Activated T-cell treated with anti-CD3 and anti-CD28 coated beads, Interleukin-2, amount 50 U/mL, for 72 hours (primary cell): ENCODE results near the gene RTN4RL1. TPM values are rescaled to one million over a fixed set of nuclear protein-coding genes. Genes with fewer than 3 reads are reported as not detected.

Experiments
- ATAC-seq, 2 donors: fragments of 150-1000 bp; cut with Tn5 transposase; replicated peaks in 1 of 2; 2 replicates each; pipeline ENCODE4 v1.10.0; 2021; ENCODE audit warnings: moderate library complexity in 2 of 2, mild to moderate bottlenecking in 1 of 2
- DNase-seq, 2 donors: peaks; one replicate each; pipeline ENCODE4 v3.0.0; 2021 to 2022; ENCODE audit warnings: mixed read lengths in 1 of 2
- H3K27ac Mint-ChIP-seq: one replicate; pipeline ENCODE4 v1.8.0; 2022; ENCODE audit warnings: mild to moderate bottlenecking, moderate library complexity, mixed read lengths
- H3K27me3 Mint-ChIP-seq: one replicate; pipeline ENCODE4 v1.8.0; 2022; ENCODE audit warnings: low read depth, mixed read lengths
- H3K36me3 Mint-ChIP-seq, 2 donors: one replicate each; pipeline ENCODE4 v1.8.0; 2022; ENCODE audit warnings: mixed read lengths in 2 of 2, mild to moderate bottlenecking in 1 of 2; ENCODE audit not compliant: insufficient read depth in 2 of 2
- H3K4me1 Mint-ChIP-seq: one replicate; pipeline ENCODE4 v1.8.0; 2022; ENCODE audit warnings: low read depth, mixed read lengths
- H3K4me3 Mint-ChIP-seq, 2 donors: one replicate each; pipeline ENCODE4 v1.8.0; 2022; ENCODE audit warnings: mild to moderate bottlenecking in 2 of 2, mixed read lengths in 2 of 2, moderate library complexity in 2 of 2
- H3K9me3 Mint-ChIP-seq, 2 donors: one replicate each; pipeline ENCODE4 v1.8.0; 2022; ENCODE audit warnings: mixed read lengths in 2 of 2
- total RNA-seq, 2 donors: library from RNA; stranded (reverse); gene quantifications; one replicate each; pipeline ENCODE4 v1.2.3, GENCODE V29; 2022

RTN4RL1 gene
- total RNA-seq, 2 donors from 2014 or later: 0.14 to 0.21 TPM

GRCh38 chr17:1942666-1943435 is 82.3 kb downstream of the RTN4RL1 start:
- ATAC-seq: no peak
- no peak overlapping the region for H3K27ac Mint-ChIP-seq

GRCh38 chr17:1942066-1942365 is 83.1 kb downstream of the RTN4RL1 start:
- no peak overlapping the region for H3K27ac Mint-ChIP-seq
- no peaks in the 10 kb centered on the region for H3K27me3 Mint-ChIP-seq
- no peaks in the 10 kb centered on the region for H3K9me3 Mint-ChIP-seq
- H3K4me1 Mint-ChIP-seq: no peaks in the 10 kb centered on the region
- H3K36me3 Mint-ChIP-seq: no peaks in the 10 kb centered on the region
- H3K4me3 Mint-ChIP-seq: no peak overlapping the region
- ATAC-seq: no peak
- no peak for DNase-seq

More at GRCh38 chr17:1942666-1943435, 82.3 kb downstream of the RTN4RL1 start:
- H3K9me3 Mint-ChIP-seq: no peaks in the 10 kb centered on the region
- H3K4me3 Mint-ChIP-seq: no peak overlapping the region
- no peaks in the 10 kb centered on the region for H3K27me3 Mint-ChIP-seq
- no peaks in the 10 kb centered on the region for H3K4me1 Mint-ChIP-seq
- H3K36me3 Mint-ChIP-seq: no peaks in the 10 kb centered on the region
- no peak for DNase-seq

DNA sequence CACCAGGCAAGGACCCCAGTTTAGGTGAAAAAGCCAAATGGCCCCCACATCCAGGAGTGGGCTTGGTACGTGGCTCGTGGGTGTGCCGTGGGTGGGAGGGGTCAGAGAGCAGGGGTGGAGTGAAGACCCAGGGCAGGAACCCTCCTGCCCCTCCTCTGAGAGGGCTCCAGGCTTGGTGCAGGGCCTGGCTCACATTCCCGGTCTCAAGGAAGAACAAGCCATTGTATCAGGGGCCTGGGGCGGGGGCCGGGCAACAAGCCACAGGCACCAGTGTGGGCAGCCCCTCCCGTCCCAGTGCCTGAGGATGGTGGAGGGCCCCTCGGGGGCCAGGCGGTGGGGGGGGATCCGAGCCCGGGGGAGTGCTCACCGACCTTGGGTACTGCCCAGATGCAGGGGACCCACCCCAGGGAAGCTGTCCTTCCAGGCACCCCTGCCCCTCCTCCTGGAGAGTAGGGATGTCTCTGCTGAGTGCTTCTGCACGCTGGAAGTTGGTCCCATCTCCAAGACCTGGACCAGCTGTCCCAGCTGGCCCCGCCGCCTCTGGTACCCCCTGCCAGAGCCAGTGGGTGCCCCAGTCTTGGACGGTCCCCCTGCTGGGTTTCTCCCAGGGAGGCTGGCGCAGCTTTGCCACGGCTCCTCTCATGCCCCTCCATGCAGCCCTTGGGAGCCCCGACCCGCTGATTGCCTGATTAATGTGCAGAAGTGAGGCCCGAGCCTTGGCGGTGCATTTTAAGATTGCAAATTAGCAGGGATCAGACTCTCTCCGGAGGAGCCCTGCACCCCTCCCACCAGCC is 83.7 kb downstream of the RTN4RL1 start:
- no peak overlapping the region for H3K27ac Mint-ChIP-seq
- ATAC-seq: no peak
- H3K9me3 Mint-ChIP-seq: no peaks in the 10 kb centered on the region
- H3K4me1 Mint-ChIP-seq: no peaks in the 10 kb centered on the region
- DNase-seq: no peak
- H3K4me3 Mint-ChIP-seq: no peak overlapping the region
- H3K27me3 Mint-ChIP-seq: no peaks in the 10 kb centered on the region
- no peaks in the 10 kb centered on the region for H3K36me3 Mint-ChIP-seq

DNA sequence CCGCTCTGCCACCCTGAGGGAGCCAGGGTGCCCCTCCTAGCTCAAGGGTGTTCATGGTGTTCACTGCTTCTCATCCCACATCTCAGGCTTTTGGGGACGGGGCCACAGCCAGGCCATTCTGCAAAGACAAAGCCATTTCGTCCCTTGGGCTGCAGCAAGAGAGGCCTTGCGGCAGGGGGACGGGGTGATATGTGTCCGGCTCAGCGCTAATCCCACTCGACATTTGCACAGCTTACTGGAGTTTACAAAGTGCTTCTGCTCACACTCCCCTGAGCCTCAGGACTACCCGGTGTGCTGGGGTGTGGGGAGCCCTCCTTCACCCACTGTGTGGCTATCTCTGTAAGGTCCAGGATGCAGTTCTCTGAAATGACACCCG is 84.3 kb downstream of the RTN4RL1 start:
- ATAC-seq: no peak
- no peaks in the 10 kb centered on the region for H3K27me3 Mint-ChIP-seq
- H3K4me3 Mint-ChIP-seq: no peak overlapping the region
- H3K27ac Mint-ChIP-seq: no peak overlapping the region
- no peaks in the 10 kb centered on the region for H3K4me1 Mint-ChIP-seq
- H3K36me3 Mint-ChIP-seq: no peaks in the 10 kb centered on the region
- DNase-seq: no peak
- H3K9me3 Mint-ChIP-seq: no peaks in the 10 kb centered on the region

DNA sequence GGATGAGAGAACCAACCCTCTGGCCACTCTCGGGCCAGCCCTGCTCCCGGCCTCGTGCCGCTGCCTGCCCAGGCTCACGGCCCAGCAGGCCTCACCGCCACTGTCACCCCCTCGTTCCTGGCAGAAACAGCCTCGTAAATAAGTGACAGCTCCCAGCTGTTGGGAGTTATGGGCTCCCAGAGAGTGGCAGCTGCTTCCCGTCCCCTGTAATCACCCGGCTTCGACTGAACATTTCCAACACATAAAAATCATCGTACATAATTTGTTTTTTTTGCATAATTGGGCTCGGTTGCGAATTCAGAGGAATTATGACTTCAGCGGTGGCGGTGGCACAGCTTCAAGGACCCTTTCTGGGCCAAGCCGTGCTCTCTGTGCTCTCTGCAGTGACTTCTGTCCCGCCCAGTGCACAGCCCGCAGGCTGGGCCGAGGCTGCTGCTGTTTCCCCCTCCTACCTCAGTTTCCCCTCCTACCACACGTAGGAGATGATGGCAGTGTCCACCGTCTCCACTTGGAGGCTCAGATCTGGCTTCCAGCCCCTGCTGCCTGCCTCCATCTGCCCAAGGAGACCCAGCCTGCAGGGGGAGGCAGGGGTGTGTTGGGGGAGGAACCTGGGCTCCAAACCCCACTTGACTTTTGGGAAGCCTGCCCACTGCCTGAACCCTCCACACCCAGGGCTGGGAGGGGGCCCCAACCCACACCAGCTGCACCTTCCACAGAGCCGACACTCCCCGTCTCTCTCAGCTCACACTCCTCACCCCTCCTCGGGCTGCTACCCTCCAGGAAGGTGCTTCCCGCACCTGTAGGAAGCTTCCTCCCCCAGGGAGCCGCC is 84.9 kb downstream of the RTN4RL1 start:
- Mint-ChIP-seq H3K27ac (no peak overlapping the region), H3K9me3 (no peaks in the 10 kb centered on the region), H3K36me3 (no peaks in the 10 kb centered on the region), H3K4me3 (no peak overlapping the region), H3K4me1 (no peaks in the 10 kb centered on the region), H3K27me3 (no peaks in the 10 kb centered on the region)
- no peak for ATAC-seq
- DNase-seq: no peak

DNA sequence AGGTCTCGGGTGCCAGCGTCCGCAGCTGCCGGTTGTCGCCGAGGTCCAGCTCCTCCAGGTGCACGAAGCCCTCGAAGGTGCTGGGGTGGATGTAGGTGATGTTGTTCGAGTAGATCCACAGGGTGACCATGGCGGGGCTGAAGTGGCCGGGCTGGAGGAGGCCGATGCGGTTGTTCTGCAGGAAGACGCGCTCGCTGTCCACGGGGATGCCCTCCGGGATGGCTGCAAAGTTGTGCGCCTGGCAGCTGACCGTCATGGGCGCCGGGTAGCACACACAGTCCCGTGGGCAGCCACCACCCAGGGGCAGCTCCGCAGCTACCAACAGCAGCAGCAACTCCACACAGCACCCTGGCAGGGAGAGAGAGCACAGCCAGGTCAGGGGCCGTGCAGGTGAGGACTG is 87.7 kb downstream of the RTN4RL1 start:
- Mint-ChIP-seq H3K4me3 (no peak overlapping the region), H3K9me3 (no peaks in the 10 kb centered on the region), H3K36me3 (no peaks in the 10 kb centered on the region), H3K4me1 (no peaks in the 10 kb centered on the region), H3K27me3 (no peaks in the 10 kb centered on the region), H3K27ac (no peak overlapping the region)
- DNase-seq (no peak), ATAC-seq (no peak)

DNA sequence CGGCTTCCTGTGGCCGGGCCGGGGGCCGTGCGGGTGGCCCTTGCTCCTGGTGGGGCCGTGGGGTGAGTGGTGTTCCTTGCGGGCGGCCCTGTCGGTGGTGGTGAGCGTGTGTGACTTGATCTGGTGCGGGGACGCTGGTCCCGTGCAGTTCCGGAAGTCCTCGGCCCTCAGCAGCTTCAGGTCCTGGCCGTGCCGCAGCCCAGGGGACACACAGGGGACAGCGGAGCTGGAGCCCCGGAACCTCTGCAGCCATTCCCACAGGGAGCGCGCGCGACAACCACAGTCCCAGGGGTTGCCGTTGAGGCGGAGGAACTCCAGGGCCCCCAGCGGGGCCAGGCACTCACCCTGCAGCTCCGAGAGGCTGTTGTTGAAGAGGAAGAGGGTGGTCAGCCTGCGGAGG is 88.4 kb downstream of the RTN4RL1 start:
- H3K4me3 Mint-ChIP-seq: no peak overlapping the region
- H3K4me1 Mint-ChIP-seq: no peaks in the 10 kb centered on the region
- no peaks in the 10 kb centered on the region for H3K27me3 Mint-ChIP-seq
- H3K9me3 Mint-ChIP-seq: no peaks in the 10 kb centered on the region
- DNase-seq (no peak), ATAC-seq (no peak)
- H3K36me3 Mint-ChIP-seq: no peaks in the 10 kb centered on the region
- H3K27ac Mint-ChIP-seq: no peak overlapping the region

DNA sequence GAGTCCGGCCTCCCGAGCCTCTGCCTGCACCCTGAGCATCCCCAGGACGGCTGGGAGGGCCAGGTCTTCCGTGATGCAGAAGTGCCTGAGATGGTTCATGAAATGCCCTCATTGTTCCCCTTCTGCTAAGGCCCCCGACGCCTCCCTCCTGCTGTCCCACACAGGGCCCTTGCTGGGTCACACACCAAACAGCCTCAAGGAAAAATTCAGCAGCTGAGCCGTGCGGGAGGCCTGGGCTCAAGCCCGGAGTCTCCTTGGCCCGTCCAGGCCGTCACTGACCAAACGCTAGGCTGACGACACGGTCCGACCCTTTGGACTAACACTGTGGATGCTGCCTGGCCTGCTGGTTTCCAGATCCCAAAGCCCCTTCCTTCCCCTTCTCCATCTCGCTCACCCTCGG is 90.2 kb downstream of the RTN4RL1 start:
- Mint-ChIP-seq H3K9me3 (no peaks in the 10 kb centered on the region), H3K4me3 (no peak overlapping the region), H3K36me3 (no peaks in the 10 kb centered on the region), H3K27ac (no peak overlapping the region), H3K4me1 (no peaks in the 10 kb centered on the region), H3K27me3 (no peaks in the 10 kb centered on the region)
- no peak for DNase-seq
- ATAC-seq: no peak

GRCh38 chr17:1933875-1934715 is 91.0 kb downstream of the RTN4RL1 start:
- Mint-ChIP-seq H3K36me3 (no peaks in the 10 kb centered on the region), H3K9me3 (no peaks in the 10 kb centered on the region), H3K4me1 (no peaks in the 10 kb centered on the region), H3K27me3 (no peaks in the 10 kb centered on the region), H3K4me3 (no peak overlapping the region), H3K27ac (no peak overlapping the region)
- no peak for DNase-seq
- ATAC-seq: no peak

DNA sequence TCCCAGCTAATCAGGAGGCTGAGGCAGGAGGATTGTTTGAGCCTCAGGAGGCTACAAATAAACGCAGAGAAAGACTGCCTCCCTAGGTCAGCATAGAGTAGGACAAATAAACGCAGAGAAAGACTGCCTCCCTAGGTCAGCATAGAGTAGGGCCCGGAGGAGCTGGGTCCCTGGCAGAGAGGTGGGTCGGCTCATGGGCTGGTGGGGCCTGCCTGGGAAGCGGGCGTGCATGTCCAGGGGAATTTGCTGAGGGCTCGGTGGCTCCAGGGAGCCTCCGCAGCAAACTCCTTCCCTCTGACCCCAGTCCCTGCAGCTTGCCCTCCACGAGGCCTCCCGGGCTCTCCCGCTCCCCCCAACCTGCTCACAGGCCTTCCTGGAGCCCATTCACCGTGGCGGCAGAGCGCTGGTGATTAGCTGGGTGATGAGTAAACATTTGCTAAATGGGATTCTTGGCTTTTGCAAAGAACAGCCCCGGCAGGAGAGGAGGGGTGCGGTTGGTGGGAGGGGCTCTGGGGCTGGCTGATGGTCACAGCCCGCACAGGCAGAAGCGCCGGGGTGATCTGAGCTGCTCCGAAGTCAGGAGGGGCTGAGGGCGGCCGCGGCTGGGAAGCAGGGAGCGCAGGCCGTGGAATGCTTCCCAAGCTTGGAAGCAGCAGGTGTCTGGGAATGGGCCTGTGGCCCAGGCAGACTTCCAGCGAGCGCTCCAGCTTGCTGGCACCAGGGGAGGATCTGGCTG is 93.1 kb downstream of the RTN4RL1 start:
- Mint-ChIP-seq H3K9me3 (no peaks in the 10 kb centered on the region), H3K27ac (no peak overlapping the region), H3K36me3 (no peaks in the 10 kb centered on the region), H3K4me3 (no peak overlapping the region), H3K27me3 (no peaks in the 10 kb centered on the region), H3K4me1 (no peaks in the 10 kb centered on the region)
- no peak for DNase-seq
- ATAC-seq: no peak

GRCh38 chr17:1930337-1930645 is 94.8 kb downstream of the RTN4RL1 start:
- Mint-ChIP-seq H3K9me3 (no peaks in the 10 kb centered on the region), H3K36me3 (no peaks in the 10 kb centered on the region), H3K4me3 (no peak overlapping the region), H3K4me1 (no peaks in the 10 kb centered on the region), H3K27me3 (no peaks in the 10 kb centered on the region), H3K27ac (no peak overlapping the region)
- ATAC-seq: no peak
- no peak for DNase-seq

DNA sequence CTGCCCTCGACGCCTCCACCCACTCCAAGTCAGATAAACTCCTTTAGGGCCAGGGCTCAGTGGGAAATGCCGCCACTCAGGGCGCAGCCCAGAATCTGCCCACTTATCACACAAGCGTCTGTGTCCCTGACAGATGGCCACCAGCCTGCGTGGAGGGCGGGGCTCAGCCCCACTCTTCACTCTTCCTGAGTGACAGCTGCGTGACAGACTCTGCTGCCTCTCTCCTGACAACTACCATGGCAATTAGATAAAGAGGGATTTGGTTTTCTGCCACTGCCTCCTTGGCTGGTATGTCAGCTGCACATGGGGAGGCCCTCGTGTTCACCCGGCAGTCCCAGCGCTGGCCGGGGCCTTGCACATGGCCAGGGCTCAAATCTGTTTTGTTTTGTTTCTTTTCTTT is 96.2 kb downstream of the RTN4RL1 start:
- no peak for ATAC-seq
- H3K9me3 Mint-ChIP-seq: no peaks in the 10 kb centered on the region
- no peak overlapping the region for H3K27ac Mint-ChIP-seq
- no peak for DNase-seq
- H3K4me1 Mint-ChIP-seq: no peaks in the 10 kb centered on the region
- H3K36me3 Mint-ChIP-seq: no peaks in the 10 kb centered on the region
- H3K4me3 Mint-ChIP-seq: no peak overlapping the region
- no peaks in the 10 kb centered on the region for H3K27me3 Mint-ChIP-seq
